Measurements from ENCODE around the gene GAPDHS.

The GAPDHS gene

DNA sequence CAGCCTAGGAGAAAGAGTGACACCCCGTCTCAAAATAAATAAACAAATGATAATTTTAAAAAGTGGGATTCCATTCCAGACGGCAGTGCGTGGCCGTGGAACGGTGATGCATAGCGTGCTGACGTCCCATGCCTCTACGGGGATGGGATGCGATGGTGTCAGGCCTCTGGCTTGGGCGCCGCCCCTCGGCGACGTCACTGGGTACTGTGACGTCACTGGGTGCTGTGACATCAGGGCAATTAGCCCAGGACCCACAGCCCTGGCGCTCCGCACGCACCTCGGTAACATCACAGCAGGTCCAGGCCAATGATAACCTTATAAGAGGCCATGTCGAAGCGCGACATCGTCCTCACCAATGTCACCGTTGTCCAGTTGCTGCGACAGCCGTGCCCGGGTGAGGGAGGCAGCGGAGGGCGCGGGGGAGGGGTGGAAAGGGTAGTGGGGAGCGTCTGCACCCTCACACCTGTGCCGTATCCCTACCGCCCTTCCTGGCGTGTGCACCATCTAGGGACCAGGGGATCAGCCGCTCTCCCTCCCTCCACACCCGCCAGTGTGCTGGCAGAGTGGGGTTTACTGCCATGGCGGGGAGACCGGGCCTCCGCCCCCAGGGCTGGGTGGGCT, at the start of gene GAPDHS:
Gene GAPDHS (plus strand): TSS at position 256 of the 621 bp plus-strand sequence. CDS start 72 bp downstream, at position 328.
- TF ChIP-seq, protein P1, sequence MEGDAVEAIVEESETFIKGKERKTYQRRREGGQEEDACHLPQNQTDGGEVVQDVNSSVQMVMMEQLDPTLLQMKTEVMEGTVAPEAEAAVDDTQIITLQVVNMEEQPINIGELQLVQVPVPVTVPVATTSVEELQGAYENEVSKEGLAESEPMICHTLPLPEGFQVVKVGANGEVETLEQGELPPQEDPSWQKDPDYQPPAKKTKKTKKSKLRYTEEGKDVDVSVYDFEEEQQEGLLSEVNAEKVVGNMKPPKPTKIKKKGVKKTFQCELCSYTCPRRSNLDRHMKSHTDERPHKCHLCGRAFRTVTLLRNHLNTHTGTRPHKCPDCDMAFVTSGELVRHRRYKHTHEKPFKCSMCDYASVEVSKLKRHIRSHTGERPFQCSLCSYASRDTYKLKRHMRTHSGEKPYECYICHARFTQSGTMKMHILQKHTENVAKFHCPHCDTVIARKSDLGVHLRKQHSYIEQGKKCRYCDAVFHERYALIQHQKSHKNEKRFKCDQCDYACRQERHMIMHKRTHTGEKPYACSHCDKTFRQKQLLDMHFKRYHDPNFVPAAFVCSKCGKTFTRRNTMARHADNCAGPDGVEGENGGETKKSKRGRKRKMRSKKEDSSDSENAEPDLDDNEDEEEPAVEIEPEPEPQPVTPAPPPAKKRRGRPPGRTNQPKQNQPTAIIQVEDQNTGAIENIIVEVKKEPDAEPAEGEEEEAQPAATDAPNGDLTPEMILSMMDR (conservative IDR thresholded peaks at IDR 0.05; ENCODE audit: low read length) = no peak
- DNase-seq (ENCODE audit: low read depth) = no peak
- no peak within 1 kb of the TSS for H3K4me3 ChIP-seq (ENCODE audit: low read length)

DNA sequence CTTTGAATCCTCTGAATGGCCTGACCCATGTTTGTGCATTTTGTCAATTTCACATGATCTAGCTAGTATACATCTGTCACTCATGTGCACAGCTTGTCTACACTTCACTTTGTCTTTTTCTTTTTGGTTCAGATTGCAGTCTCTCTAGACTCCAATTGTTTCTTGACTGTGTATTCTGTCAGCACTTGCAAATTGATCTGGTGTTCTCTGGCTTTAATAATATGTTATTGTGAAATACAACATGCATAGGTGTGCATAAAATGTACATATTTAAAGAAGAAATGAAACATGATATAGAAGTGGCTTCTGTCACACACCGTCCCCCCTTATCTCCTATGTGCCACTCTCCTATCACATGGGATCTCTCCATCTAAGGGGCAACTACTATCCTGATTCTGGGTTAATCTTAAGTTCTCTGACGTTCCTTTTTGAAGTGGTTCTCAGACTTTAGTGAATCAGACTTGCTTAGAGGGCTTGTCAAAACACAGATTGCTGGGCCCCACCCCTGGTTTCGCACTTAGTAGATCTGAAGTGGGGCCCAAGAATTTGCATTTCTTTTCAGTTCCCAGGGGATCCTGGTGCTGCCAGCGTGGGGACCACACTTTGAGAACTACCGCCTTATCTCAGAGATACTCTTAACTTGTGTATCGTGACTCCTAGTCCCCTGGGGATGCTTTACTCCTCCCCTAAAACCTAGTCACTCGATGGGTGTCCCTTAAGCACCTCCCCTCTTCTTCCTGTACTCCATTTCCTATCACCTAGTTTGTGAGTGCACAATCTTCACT, 48.8 kb upstream of the GAPDHS start:
- TF ChIP-seq, protein P1 (conservative IDR thresholded peaks at IDR 0.05; ENCODE audit: low read length) = no peak
- no peak overlapping the region for H3K4me3 ChIP-seq (ENCODE audit: low read length)
- no peak for DNase-seq (ENCODE audit: low read depth)

DNA sequence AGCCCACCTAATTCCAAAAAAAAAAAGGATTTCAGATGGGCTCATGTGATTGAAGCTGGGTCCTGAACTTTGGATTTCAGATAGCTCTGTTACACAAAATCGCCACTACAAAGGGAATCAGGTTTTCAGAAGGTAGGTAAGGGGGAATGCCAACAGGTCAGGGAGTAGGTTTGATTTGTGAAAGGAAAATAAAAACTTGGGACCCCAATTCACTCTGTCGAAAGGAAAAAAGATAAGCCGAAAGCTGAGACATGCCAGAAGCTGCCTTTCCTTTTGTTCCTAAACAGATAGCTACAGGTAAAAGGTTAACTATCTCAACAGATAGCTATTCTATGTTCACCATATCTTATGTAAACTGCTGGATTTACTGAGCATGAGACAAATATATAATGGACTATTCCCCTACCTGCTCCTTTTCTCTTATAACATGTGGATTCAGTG, 47.0 kb upstream of the GAPDHS start:
- no peak for DNase-seq (ENCODE audit: low read depth)
- H3K4me3 ChIP-seq (ENCODE audit: low read length) = no peak overlapping the region
- TF ChIP-seq, protein P1 (conservative IDR thresholded peaks at IDR 0.05; ENCODE audit: low read length) = no peak

DNA sequence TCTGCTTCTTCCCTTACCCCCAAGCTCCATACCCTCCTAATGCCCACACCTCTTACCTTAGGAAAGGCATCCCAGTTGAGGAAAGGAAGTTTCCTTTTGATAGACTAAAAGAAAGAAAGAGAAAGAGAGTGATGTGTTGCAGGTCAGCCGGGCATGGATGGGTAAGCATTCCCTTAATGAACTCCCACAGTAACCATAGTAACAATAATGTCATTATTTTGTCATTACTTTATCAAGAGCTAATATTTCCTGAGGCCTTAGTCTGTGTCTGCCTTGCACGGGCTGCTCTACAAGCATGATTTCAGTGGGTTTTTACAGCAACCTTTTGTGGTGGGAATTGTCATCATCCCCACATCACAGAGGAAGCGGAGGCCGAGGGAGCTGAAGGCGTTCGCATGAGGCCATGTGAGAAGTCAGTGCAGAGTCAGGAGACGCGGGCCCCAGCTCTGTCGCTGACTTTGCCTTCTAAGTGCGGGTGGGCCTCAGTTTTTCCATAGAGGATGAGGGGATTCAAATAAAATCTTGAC, 45.5 kb upstream of the GAPDHS start:
- TF ChIP-seq, protein P1 (conservative IDR thresholded peaks at IDR 0.05; ENCODE audit: low read length) = no peak
- DNase-seq (ENCODE audit: low read depth) = no peak
- H3K4me3 ChIP-seq (ENCODE audit: low read length) = no peak overlapping the region

DNA sequence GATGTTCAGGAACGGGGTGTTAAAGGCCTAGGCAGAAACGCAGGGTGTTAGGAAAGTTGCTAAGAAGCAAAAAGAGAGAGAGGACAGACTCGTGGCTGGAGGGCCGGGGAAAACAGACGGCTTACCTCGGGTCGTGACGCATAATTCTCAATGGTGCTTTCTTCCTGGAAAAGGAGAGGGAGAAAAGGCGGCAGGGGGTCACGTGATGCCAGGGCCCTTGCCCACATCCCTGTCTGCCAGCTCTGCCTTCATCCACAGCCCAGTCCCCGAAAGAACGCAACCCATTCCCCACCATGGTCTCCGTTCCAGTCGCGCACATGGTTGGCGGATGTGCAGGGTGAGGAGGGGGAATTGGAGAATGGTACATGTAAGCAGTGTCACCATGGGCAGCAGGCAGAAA, 44.6 kb upstream of the GAPDHS start:
- no peak overlapping the region for H3K4me3 ChIP-seq (ENCODE audit: low read length)
- no peak for DNase-seq (ENCODE audit: low read depth)
- TF ChIP-seq, protein P1 (conservative IDR thresholded peaks at IDR 0.05; ENCODE audit: low read length) = no peak

DNA sequence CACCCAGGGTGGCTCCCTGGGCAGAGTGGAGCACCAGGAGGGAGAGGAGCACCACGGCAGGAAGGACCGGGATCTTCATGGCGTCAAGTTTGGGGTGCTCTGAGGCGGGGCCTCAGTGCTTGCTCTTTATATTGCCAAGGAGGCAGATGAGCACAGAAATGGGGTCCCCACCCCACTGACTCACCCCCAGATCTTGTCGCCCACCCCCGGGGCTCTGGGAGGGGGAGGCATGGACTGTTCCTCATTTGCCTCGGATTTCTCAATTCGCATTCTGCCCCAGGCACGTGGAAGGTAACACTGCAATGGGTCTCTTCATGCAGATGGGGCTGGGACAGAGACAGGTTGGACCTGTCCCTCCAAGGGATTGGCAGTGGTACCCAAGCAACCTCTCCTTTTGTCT, 42.9 kb upstream of the GAPDHS start, which contains the start of gene KRTDAP:
Gene KRTDAP (minus strand): TSS at position 101 of the 400 bp plus-strand sequence. CDS start 22 bp downstream, at position 79.
- no peak within 1 kb of the TSS for H3K4me3 ChIP-seq (ENCODE audit: low read length)
- DNase-seq (ENCODE audit: low read depth) = no peak
- TF ChIP-seq, protein P1 (conservative IDR thresholded peaks at IDR 0.05; ENCODE audit: low read length) = no peak
